IMR-90 (cell line): ENCODE results near the gene PRTFDC1. TPM values are rescaled to one million over a fixed set of nuclear protein-coding genes. Genes with fewer than 3 reads are reported as not detected.
A peak's percentile ranks its signal among the peaks of the same experiment; 100 is the strongest.
"Not testable (repeated sequence)": the region's sequence is repeated elsewhere in the genome, so short reads cannot be mapped to it uniquely, and the experiment has no call there.

Source experiments
- ATAC-seq: fragments of 200-7000 bp; cut with Tn5 transposase; 2 replicates; pipeline ENCODE4 v1.9.1; 2020; ENCODE audit warnings: low read depth, mild to moderate bottlenecking, moderate library complexity
- BruUV-seq: library from RNA; stranded (reverse); fragments of 400-500 nt; replicated peaks from 2 replicates; lab custom pipeline; 2021; lab: Mats Ljungman, UMichigan
- CTCF ChIA-PET: fragments of 300-600 bp; formaldehyde crosslinking; extraction: SDS; loops from one replicate; lab custom pipeline; 2021; ENCODE audit warnings: antibody characterized with exemption; lab: Yijun Ruan, JAX
- POLR2A ChIA-PET: fragments of 300-600 bp; sonication (Branson Sonifier 250); formaldehyde crosslinking; loops from one replicate; lab custom pipeline; 2022; ENCODE audit warnings: antibody characterized with exemption; ENCODE audit not compliant: unreplicated experiment; lab: Charles Lee
- DNase-seq: peaks from one replicate; pipeline ENCODE4 v3.0.0; 2013
- H2AFZ ChIP-seq: replicated peaks from 2 replicates; pipeline ENCODE3; 2013; ENCODE audit warnings: low read length, mild to moderate bottlenecking; ENCODE audit not compliant: poor library complexity
- H2AK5ac ChIP-seq: 2 replicates; pipeline ENCODE4 v1.6.1; 2013; ENCODE audit warnings: low read depth, low read length, inconsistent platforms
- H2AK9ac ChIP-seq: replicated peaks from 2 replicates; pipeline ENCODE3; 2013; ENCODE audit warnings: mild to moderate bottlenecking, low read depth, low read length, moderate library complexity; ENCODE audit not compliant: poor library complexity
- H2BK120ac ChIP-seq: 2 replicates; pipeline ENCODE4 v1.6.1; 2013; ENCODE audit warnings: low read depth, low read length, inconsistent platforms
- H2BK15ac ChIP-seq: 3 replicates; pipeline ENCODE4 v1.6.1; 2013; ENCODE audit warnings: low read depth, low read length, inconsistent platforms
- H2BK20ac ChIP-seq: 2 replicates; pipeline ENCODE4 v1.6.1; 2013; ENCODE audit warnings: low read depth, mild to moderate bottlenecking, inconsistent platforms, low read length, moderate library complexity
- H2BK5ac ChIP-seq: 2 replicates; pipeline ENCODE4 v1.6.1; 2013; ENCODE audit warnings: mild to moderate bottlenecking, low read depth, low read length, inconsistent platforms; ENCODE audit not compliant: poor library complexity, severe bottlenecking
- H3K14ac ChIP-seq: replicated peaks from 2 replicates; pipeline ENCODE4 v1.6.1; 2013; ENCODE audit warnings: low read depth, low read length, inconsistent platforms
- H3K18ac ChIP-seq: 2 replicates; pipeline ENCODE4 v1.6.1; 2013; ENCODE audit warnings: low read depth, low read length, control low read depth
- H3K23ac ChIP-seq: 2 replicates; pipeline ENCODE4 v1.6.1; 2013; ENCODE audit warnings: low read depth, low read length, inconsistent platforms
- H3K27ac ChIP-seq: 2 replicates; pipeline ENCODE4 v1.5.1; 2013; ENCODE audit warnings: mild to moderate bottlenecking, control low read depth, low read length; ENCODE audit not compliant: insufficient read depth
- H3K27me3 ChIP-seq: 2 replicates; pipeline ENCODE4 v1.6.1; 2013; ENCODE audit warnings: low read length; ENCODE audit not compliant: control insufficient read depth, insufficient read depth
- H3K36me3 ChIP-seq: 2 replicates; pipeline ENCODE4 v1.6.1; 2013; ENCODE audit warnings: low read length, mixed read lengths; ENCODE audit not compliant: control insufficient read depth, insufficient read depth
- H3K4ac ChIP-seq: 2 replicates; pipeline ENCODE4 v1.6.1; 2013; ENCODE audit warnings: low read depth, low read length, inconsistent platforms
- H3K4me1 ChIP-seq: 2 replicates; pipeline ENCODE4 v1.6.1; 2013; ENCODE audit warnings: low read length, mixed read lengths; ENCODE audit not compliant: control insufficient read depth, insufficient read depth
- H3K4me2 ChIP-seq: 2 replicates; pipeline ENCODE4 v1.6.1; 2013; ENCODE audit warnings: low read depth, mild to moderate bottlenecking, control low read depth, low read length, moderate library complexity
- H3K4me3 ChIP-seq: 2 replicates; pipeline ENCODE4 v1.5.1; 2013; ENCODE audit warnings: low read depth, mild to moderate bottlenecking, control low read depth, low read length, moderate library complexity; ENCODE audit not compliant: insufficient read depth
- H3K56ac ChIP-seq: 2 replicates; pipeline ENCODE4 v1.6.1; 2013; ENCODE audit warnings: low read length, inconsistent platforms; ENCODE audit not compliant: insufficient read depth; ENCODE audit errors: extremely low read depth
- H3K79me1 ChIP-seq, 2 experiments: 2 replicates each; pipeline ENCODE4 v1.6.1; 2013; ENCODE audit warnings: low read length in 2 of 2, inconsistent platforms in 1 of 2, low read depth in 1 of 2
- H3K9ac ChIP-seq: 2 replicates; pipeline ENCODE4 v1.6.1; 2013; ENCODE audit warnings: low read depth, low read length, control low read depth
- H3K9me1 ChIP-seq: 2 replicates; pipeline ENCODE4 v1.6.1; 2013; ENCODE audit warnings: low read length, inconsistent platforms; ENCODE audit not compliant: insufficient read depth
- H3K9me3 ChIP-seq: 2 replicates; pipeline ENCODE4 v1.6.1; 2013; ENCODE audit warnings: low read length; ENCODE audit not compliant: control insufficient read depth, insufficient read depth
- H4K20me1 ChIP-seq: 2 replicates; pipeline ENCODE4 v1.6.1; 2013; ENCODE audit warnings: low read length, inconsistent platforms; ENCODE audit not compliant: insufficient read depth
- H4K5ac ChIP-seq: 2 replicates; pipeline ENCODE4 v1.6.1; 2013; ENCODE audit warnings: mild to moderate bottlenecking, low read depth, low read length, control low read depth
- H4K8ac ChIP-seq, 2 experiments: 2 replicates each; pipeline ENCODE4 v1.6.1; 2013; ENCODE audit warnings: low read depth in 2 of 2, low read length in 2 of 2, control low read depth in 1 of 2, inconsistent platforms in 1 of 2
- H4K91ac ChIP-seq: 2 replicates; pipeline ENCODE4 v1.6.1; 2013; ENCODE audit warnings: low read depth, low read length, inconsistent platforms; ENCODE audit not compliant: insufficient read depth
- BHLHE40 ChIP-seq: fragments of 150-350 bp; IDR thresholded peaks from 2 replicates; pipeline ENCODE4 v1.6.1; 2016; ENCODE audit warnings: mild to moderate bottlenecking, low read depth, low read length
- MAZ ChIP-seq: IDR thresholded peaks from 2 replicates; pipeline ENCODE4 v1.6.1; 2012; ENCODE audit warnings: low read depth, mild to moderate bottlenecking, low read length, improper control_type of control experiment, moderate library complexity, borderline replicate concordance
- MXI1 ChIP-seq: IDR thresholded peaks from 2 replicates; pipeline ENCODE4 v1.6.1; 2012; ENCODE audit warnings: low read depth, mild to moderate bottlenecking, low read length, moderate library complexity, borderline replicate concordance
- NFE2L2 ChIP-seq: fragments of 150-350 bp; IDR thresholded peaks from 2 replicates; pipeline ENCODE4 v1.6.1; 2016; ENCODE audit warnings: low read depth, mild to moderate bottlenecking, low read length
- RAD21 ChIP-seq: IDR thresholded peaks from 2 replicates; pipeline ENCODE4 v1.6.1; 2012; ENCODE audit warnings: low read length, improper control_type of control experiment
- RFX5 ChIP-seq: IDR thresholded peaks from 2 replicates; pipeline ENCODE4 v1.8.0; 2012; ENCODE audit warnings: low read depth, mild to moderate bottlenecking, low read length, moderate library complexity
- WGBS, 2 experiments: methylation state at CpG; one replicate each; pipeline versions ENCODE4 v1.1.5 to v1.1.7; 2013; ENCODE audit warnings: missing lambda C conversion rate in 2 of 2; ENCODE audit not compliant: insufficient read length in 1 of 2; ENCODE audit errors: extremely low coverage in 2 of 2; 5-methylcytosine and 5-hydroxymethylcytosine counted together
- dilution Hi-C: fragments of 300-500 bp; cut with HindIII; formaldehyde crosslinking; loops from one replicate; pipeline ENCODE4 v1.14.3; 2018; ENCODE audit warnings: low sequenced_read_pairs; ENCODE audit not compliant: unreplicated experiment
- in situ Hi-C: fragments of 300-500 bp; cut with MboI; formaldehyde crosslinking; loops from 3 replicates; pipeline ENCODE4 v1.14.3; 2019; ENCODE audit warnings: low sequenced_read_pairs, inconsistent platforms, mixed read lengths
- intact Hi-C: fragments of 100-400 bp; cut with micrococcal nuclease; formaldehyde crosslinking; loops from 2 replicates; pipeline ENCODE4 v1.10.0; 2022
- polyA plus RNA-seq, 3 experiments: library from polyadenylated mRNA; depleted of rRNA; stranded (reverse); fragments of >200 nt; gene quantifications; 2 replicates each; pipeline ENCODE4 v1.2.3, GENCODE V29; 2012; ENCODE audit warnings: low replicate concordance in 1 of 3
- total RNA-seq: library from RNA; depleted of rRNA; stranded (reverse); fragments of >200 nt; gene quantifications from 2 replicates; pipeline ENCODE4 v1.2.3, GENCODE V29; 2012

PRTFDC1 gene
- total and polyA plus RNA-seq, 2 of the 4 experiments (the other 2 are of a cell fraction): 12.3 to 17.9 TPM

GRCh38 chr10:24958091-24958720 lies 5.8 kb upstream of the PRTFDC1 start (continued):
- peak; percentile 65 for TF ChIP-seq NFE2L2
- TF ChIP-seq RFX5: no peak
- TF ChIP-seq MAZ: no peak
- no peak; the same call in 1 of the 2 replicates for TF ChIP-seq RAD21
- no peak for TF ChIP-seq MXI1
- no peak; the same call in 1 of the 2 replicates for TF ChIP-seq BHLHE40

DNA sequence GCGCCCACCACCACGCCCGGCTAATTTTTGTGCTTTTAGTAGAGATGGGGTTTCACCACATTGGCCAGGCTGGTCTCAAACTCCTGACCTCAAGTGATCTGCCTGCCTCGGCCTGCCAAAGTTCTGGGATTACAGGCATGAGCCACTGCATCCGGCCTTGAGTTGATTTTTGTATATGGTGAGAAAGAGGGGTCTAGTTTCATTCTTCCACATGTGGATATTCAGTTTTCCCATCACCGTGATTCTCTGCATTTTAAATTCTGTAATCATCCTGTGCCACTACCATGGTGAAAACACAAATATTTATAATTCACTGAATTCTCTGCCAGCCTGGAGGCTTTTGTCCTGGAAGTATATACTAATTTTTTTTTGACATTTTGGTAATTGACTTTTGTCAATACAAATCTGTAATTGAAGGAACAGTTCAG lies 5.2 kb upstream of the PRTFDC1 start:
- Histone ChIP-seq H2BK20ac (0 out of 2 replicates have a peak overlapping the region, but pooled peaks have one; percentile 42), H3K4ac (peak overlapping the region; percentile 68), H3K9me1 (peaks cover 19% of the 10 kb centered on the region), H2AFZ (peak overlapping the region; percentile 23), H3K79me1 (peaks cover 0 to 13% of the 10 kb centered on the region in 2 experiments; a peak in 1 of 4 replicates), H3K27ac (peak overlapping the region; percentile 70), H3K23ac (peak overlapping the region; percentile 37; the same call in 1 of the 2 replicates), H3K4me1 (peaks cover 28% of the 10 kb centered on the region), H3K18ac (peak overlapping the region; percentile 71; the same call in 1 of the 2 replicates), H2BK120ac (peak overlapping the region; percentile 56), H2BK5ac (peak overlapping the region; percentile 95), H3K4me2 (peak overlapping the region; percentile 31), H4K5ac (peak overlapping the region; percentile 3; the same call in 1 of the 2 replicates)
- H4K91ac ChIP-seq, H3K36me3 ChIP-seq, CTCF ChIA-PET, H2AK9ac ChIP-seq, H3K14ac ChIP-seq, H2BK15ac ChIP-seq, H4K8ac ChIP-seq, H2AK5ac ChIP-seq, BruUV-seq, dilution Hi-C loops, POLR2A ChIA-PET, H3K27me3 ChIP-seq, H4K20me1 ChIP-seq, H3K4me3 ChIP-seq, H3K9ac ChIP-seq, H3K56ac ChIP-seq, H3K9me3 ChIP-seq: not testable (repeated sequence)
- in situ Hi-C loops: loop anchor here (25.0 kb wide), 1 partner anchor 245 kb away; the partner anchor contains the start of gene ARHGAP21
- intact Hi-C loops: loop anchor here (1.0 to 2.0 kb wide), 3 partner anchors 59 to 235 kb away; partner anchors contain the start of genes ARHGAP21, ENKUR and THNSL1
- no CpG with 5 or more reads among the region's 6 CpGs for WGBS, 2 experiments
- DNase-seq (peak; percentile 74), ATAC-seq (peak; percentile 9)
